AG04449 (cell line): Measurements from ENCODE around the gene OR14A16.

Source experiments
- CTCF ChIA-PET: fragments of 350-600 bp; formaldehyde crosslinking; extraction: SDS; loops from one replicate; lab custom pipeline; 2021; ENCODE audit warnings: antibody characterized with exemption; lab: Yijun Ruan, JAX
- POLR2A ChIA-PET: fragments of 400-600, 350-600 bp; formaldehyde crosslinking; extraction: SDS; loops from one replicate; lab custom pipeline; 2020; ENCODE audit warnings: antibody characterized with exemption, inconsistent platforms; lab: Yijun Ruan, JAX
- DNase-seq: peaks from one replicate; pipeline ENCODE4 v3.0.0-alpha.2; 2010; ENCODE audit warnings: low read depth, low spot score
- H3K4me3 ChIP-seq: 2 replicates; pipeline ENCODE4 v1.5.1; 2011; ENCODE audit warnings: low read depth, mild to moderate bottlenecking, control low read depth, low read length
- CTCF ChIP-seq: IDR thresholded peaks from one replicate; pipeline ENCODE4 v1.5.1; 2011; ENCODE audit warnings: mild to moderate bottlenecking, moderate library complexity, low read length, control low read depth, inconsistent platforms; ENCODE audit not compliant: insufficient read depth; ENCODE audit errors: missing control alignments

OR14A16 gene

GRCh38 chr1:247843411-247843810, 19.5 kb upstream of the OR14A16 start:
- H3K4me3 ChIP-seq = no peak overlapping the region
- POLR2A ChIA-PET = no interaction called here
- DNase-seq = no peak
- no peak for TF ChIP-seq CTCF
- CTCF ChIA-PET = no interaction called here

- DNase-seq = no peak
- ChIA-PET CTCF (no interaction called here), POLR2A (no interaction called here)
- no peak for TF ChIP-seq CTCF
- H3K4me3 ChIP-seq = no peak within 1 kb of the TSS
These were observed 17.9 kb upstream of the OR14A16 start, which contains the start of gene OR11L1 for GRCh38 chr1:247841796-247842195. Gene OR11L1, minus strand, starts transcription at chr1:247841896. Its CDS starts 0 bp downstream, at chr1:247841896.

GRCh38 chr1:247840818-247841217, 16.9 kb upstream of the OR14A16 start:
- no peak for TF ChIP-seq CTCF
- ChIA-PET POLR2A (no interaction called here), CTCF (no interaction called here)
- no peak for DNase-seq
- H3K4me3 ChIP-seq = no peak overlapping the region

GRCh38 chr1:247833601-247834000, 9.7 kb upstream of the OR14A16 start:
- no peak for TF ChIP-seq CTCF
- CTCF ChIA-PET = no interaction called here
- DNase-seq = no peak
- no peak overlapping the region for H3K4me3 ChIP-seq
- POLR2A ChIA-PET = no interaction called here

GRCh38 chr1:247829656-247830055, 5.7 kb upstream of the OR14A16 start:
- no peak overlapping the region for H3K4me3 ChIP-seq
- ChIA-PET CTCF (no interaction called here), POLR2A (no interaction called here)
- TF ChIP-seq CTCF = no peak
- DNase-seq = no peak

- ChIA-PET POLR2A (no interaction called here), CTCF (no interaction called here)
- H3K4me3 ChIP-seq = no peak overlapping the region
- TF ChIP-seq CTCF = no peak
- no peak for DNase-seq
These were observed 1.4 kb upstream of the OR14A16 start for GRCh38 chr1:247825362-247825761.
